HepG2 (cell line): ENCODE measurements around the gene IZUMO4. TPM values are rescaled to one million over a fixed set of nuclear protein-coding genes. Genes with fewer than 3 reads are reported as not detected.
A peak's percentile ranks its signal among the peaks of the same experiment; 100 is the strongest.

Experiments used
- FIP1L1 ChIP-seq: fragments of 200-400 bp; formaldehyde crosslinking; IDR thresholded peaks from 2 replicates; pipeline ENCODE4 v1.6.1; 2018; ENCODE audit warnings: low read depth, mild to moderate bottlenecking, low read length, moderate library complexity, borderline replicate concordance; ENCODE audit not compliant: insufficient read depth
- FOXA3 ChIP-seq: IDR thresholded peaks from 2 replicates; pipeline ENCODE4 v1.6.1; 2016; ENCODE audit warnings: missing genetic modification reagents, missing compliant biosample characterization
- HDAC6 ChIP-seq: fragments of 200-600 bp; sonication (generic); IDR thresholded peaks from 2 replicates; pipeline ENCODE4 v1.7.0; 2017; ENCODE audit warnings: mild to moderate bottlenecking, antibody characterized with exemption, low read length, low read depth
- HMGA1 ChIP-seq: sonication (generic); formaldehyde crosslinking; conservative IDR thresholded peaks from 2 replicates; pipeline ENCODE4 v1.4.0; 2020; ENCODE audit warnings: missing genetic modification reagents
- KDM6A ChIP-seq: IDR thresholded peaks from 2 replicates; pipeline ENCODE4 v1.6.1; 2016; ENCODE audit warnings: low read depth
- MBNL3 ChIP-seq: fragments of 250-450 bp; sonication (Bioruptor Pico); conservative IDR thresholded peaks from 2 replicates; pipeline ENCODE4 v1.8.0; 2022; ENCODE audit warnings: mild to moderate bottlenecking, inconsistent platforms
- NFE2 ChIP-seq: sonication (generic); formaldehyde crosslinking; IDR thresholded peaks from 2 replicates; pipeline ENCODE4 v1.4.0; 2020; ENCODE audit warnings: missing genetic modification reagents
- POLR2AphosphoS2 ChIP-seq: IDR thresholded peaks from 2 replicates; pipeline ENCODE4 v1.6.1; 2011; ENCODE audit warnings: low read depth, low read length, improper control_type of control experiment
- RCOR2 ChIP-seq: IDR thresholded peaks from 2 replicates; pipeline ENCODE4 v1.6.1; 2016; ENCODE audit warnings: missing biosample characterization, missing genetic modification reagents
- SMARCE1 ChIP-seq: fragments of 450-650 bp; IDR thresholded peaks from 2 replicates; pipeline ENCODE4 v1.6.1; 2017; ENCODE audit warnings: borderline replicate concordance
- TARDBP ChIP-seq: sonication (generic); formaldehyde crosslinking; IDR thresholded peaks from 2 replicates; pipeline ENCODE4 v1.8.0; 2022; ENCODE audit warnings: mild to moderate bottlenecking, missing genetic modification reagents
- WIZ ChIP-seq: sonication (generic); formaldehyde crosslinking; IDR thresholded peaks from 2 replicates; pipeline ENCODE4 v1.5.1; 2020; ENCODE audit warnings: mild to moderate bottlenecking, missing genetic modification reagents
- ZBTB7B ChIP-seq: sonication (generic); formaldehyde crosslinking; IDR thresholded peaks from 2 replicates; pipeline ENCODE4 v1.4.0; 2020; ENCODE audit warnings: missing genetic modification reagents
- ZNF530 ChIP-seq: sonication (generic); formaldehyde crosslinking; IDR thresholded peaks from 2 replicates; pipeline ENCODE4 v1.5.0; 2020; ENCODE audit warnings: low read depth, mild to moderate bottlenecking, missing genetic modification reagents
- ZNF543 ChIP-seq: sonication (generic); formaldehyde crosslinking; IDR thresholded peaks from 2 replicates; pipeline ENCODE4 v1.4.0; 2020; ENCODE audit warnings: mild to moderate bottlenecking, missing genetic modification reagents
- ZNF552 ChIP-seq: sonication (generic); formaldehyde crosslinking; IDR thresholded peaks from 2 replicates; pipeline ENCODE4 v1.9.0; 2022; ENCODE audit warnings: missing genetic modification reagents, mild to moderate bottlenecking, borderline replicate concordance
- ZNF629 ChIP-seq: sonication (generic); formaldehyde crosslinking; conservative IDR thresholded peaks from 2 replicates; pipeline ENCODE4 v1.5.0; 2020; ENCODE audit warnings: missing genetic modification reagents
- ZNF766 ChIP-seq: sonication (generic); formaldehyde crosslinking; IDR thresholded peaks from 2 replicates; pipeline ENCODE4 v1.5.0; 2020; ENCODE audit warnings: missing genetic modification reagents, borderline replicate concordance
- ZSCAN25 ChIP-seq: sonication (generic); formaldehyde crosslinking; IDR thresholded peaks from 2 replicates; pipeline ENCODE4 v1.8.0; 2022; ENCODE audit warnings: mild to moderate bottlenecking, missing genetic modification reagents
- polyA plus RNA-seq, 8 experiments: library from polyadenylated mRNA; depleted of rRNA in 3 of 8; stranded (reverse) in 7 of 8; unstranded in 1 of 8; fragments of >200 nt; fragmentation: Illumina TruSeq in 4 of 8; extraction: Trizol in 4 of 8; gene quantifications; 2 replicates each; pipeline versions ENCODE4 v1.2.1 to v1.2.3, GENCODE V29; 2011 to 2016; ENCODE audit warnings: low read depth in 4 of 8, missing spikeins in 1 of 8, mixed read lengths in 1 of 8; ENCODE audit not compliant: insufficient read depth in 1 of 8
- total RNA-seq, 5 experiments: library from RNA; depleted of rRNA; stranded (reverse); fragments of >200 nt; fragmentation: Illumina TruSeq; extraction: Trizol; gene quantifications; 2 replicates each; pipeline ENCODE4 v1.2.3, GENCODE V29; 2016; ENCODE audit warnings: low read depth in 1 of 5
- TF ChIP-seq, protein P1 (sequence below): sonication (generic); formaldehyde crosslinking; IDR thresholded peaks from 2 replicates; pipeline ENCODE4 v1.9.0; 2021; ENCODE audit warnings: missing genetic modification reagents, borderline replicate concordance
- TF ChIP-seq, protein P2 (sequence below): sonication (generic); formaldehyde crosslinking; IDR thresholded peaks from 2 replicates; pipeline ENCODE4 v1.4.0; 2020; ENCODE audit warnings: mild to moderate bottlenecking, missing genetic modification reagents
- TF ChIP-seq, protein P3 (sequence below): sonication (generic); formaldehyde crosslinking; IDR thresholded peaks from 2 replicates; pipeline ENCODE4 v1.4.0; 2020; ENCODE audit warnings: missing genetic modification reagents, borderline replicate concordance
- TF ChIP-seq, protein P4 (sequence below): sonication (generic); formaldehyde crosslinking; IDR thresholded peaks from 2 replicates; pipeline ENCODE4 v1.5.0; 2020; ENCODE audit warnings: missing genetic modification reagents, mild to moderate bottlenecking, borderline replicate concordance

IZUMO4 gene
- total and polyA plus RNA-seq, 2 of the 13 experiments (the other 11 are each of a cell fraction or from before 2014, with no cell fraction given), result 0.77 to 3.9 TPM

DNA sequence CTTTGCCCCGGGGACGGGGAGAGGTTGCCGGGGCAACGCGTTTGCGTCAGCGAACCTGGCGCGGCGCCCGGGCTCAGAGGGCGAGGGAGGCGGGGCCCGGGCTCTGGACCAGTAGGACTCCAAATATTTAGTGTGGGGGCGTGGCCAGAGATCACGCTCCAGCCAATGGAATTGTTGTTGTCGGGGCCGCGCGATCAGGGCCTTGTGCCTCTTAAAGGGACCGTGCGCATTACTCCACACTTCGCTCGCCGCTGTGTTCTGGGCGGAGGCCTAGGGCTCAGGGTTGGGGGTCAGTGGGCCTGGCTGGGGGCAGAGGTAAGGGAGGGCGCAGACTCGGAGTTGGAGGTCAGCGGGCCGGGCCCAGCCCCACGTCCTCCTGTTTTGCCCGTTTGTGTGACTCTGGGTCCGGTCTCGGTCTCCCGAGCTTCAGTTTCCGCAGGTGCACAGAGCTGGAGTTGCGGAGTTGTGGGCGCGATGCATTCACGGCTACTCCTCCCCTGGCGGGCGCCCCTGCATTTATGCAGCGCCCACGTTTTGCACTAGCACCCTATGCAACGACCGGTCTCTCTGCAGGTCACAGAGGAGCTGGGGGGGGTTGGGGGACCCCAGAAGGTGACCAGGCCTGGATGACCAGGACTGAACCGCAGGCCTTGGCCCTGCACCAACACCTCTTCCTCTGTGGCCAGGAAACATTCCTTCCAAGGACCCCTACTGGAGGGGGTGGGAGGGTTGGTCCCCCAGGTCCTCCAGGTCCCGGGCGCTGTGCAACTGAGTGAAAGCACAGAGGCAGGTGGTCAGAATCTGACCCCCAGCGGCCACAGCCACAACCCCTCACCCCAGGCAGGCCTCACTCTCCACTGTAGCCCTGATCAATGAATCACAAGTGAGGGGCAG, 35.0 kb upstream of the IZUMO4 start (continued):
- TF ChIP-seq, protein P1, sequence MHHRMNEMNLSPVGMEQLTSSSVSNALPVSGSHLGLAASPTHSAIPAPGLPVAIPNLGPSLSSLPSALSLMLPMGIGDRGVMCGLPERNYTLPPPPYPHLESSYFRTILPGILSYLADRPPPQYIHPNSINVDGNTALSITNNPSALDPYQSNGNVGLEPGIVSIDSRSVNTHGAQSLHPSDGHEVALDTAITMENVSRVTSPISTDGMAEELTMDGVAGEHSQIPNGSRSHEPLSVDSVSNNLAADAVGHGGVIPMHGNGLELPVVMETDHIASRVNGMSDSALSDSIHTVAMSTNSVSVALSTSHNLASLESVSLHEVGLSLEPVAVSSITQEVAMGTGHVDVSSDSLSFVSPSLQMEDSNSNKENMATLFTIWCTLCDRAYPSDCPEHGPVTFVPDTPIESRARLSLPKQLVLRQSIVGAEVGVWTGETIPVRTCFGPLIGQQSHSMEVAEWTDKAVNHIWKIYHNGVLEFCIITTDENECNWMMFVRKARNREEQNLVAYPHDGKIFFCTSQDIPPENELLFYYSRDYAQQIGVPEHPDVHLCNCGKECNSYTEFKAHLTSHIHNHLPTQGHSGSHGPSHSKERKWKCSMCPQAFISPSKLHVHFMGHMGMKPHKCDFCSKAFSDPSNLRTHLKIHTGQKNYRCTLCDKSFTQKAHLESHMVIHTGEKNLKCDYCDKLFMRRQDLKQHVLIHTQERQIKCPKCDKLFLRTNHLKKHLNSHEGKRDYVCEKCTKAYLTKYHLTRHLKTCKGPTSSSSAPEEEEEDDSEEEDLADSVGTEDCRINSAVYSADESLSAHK (CRISPR knock-in tag), result no peak
- TF ChIP-seq HDAC6, result no peak
- no peak for TF ChIP-seq FIP1L1
- TF ChIP-seq, protein P2, sequence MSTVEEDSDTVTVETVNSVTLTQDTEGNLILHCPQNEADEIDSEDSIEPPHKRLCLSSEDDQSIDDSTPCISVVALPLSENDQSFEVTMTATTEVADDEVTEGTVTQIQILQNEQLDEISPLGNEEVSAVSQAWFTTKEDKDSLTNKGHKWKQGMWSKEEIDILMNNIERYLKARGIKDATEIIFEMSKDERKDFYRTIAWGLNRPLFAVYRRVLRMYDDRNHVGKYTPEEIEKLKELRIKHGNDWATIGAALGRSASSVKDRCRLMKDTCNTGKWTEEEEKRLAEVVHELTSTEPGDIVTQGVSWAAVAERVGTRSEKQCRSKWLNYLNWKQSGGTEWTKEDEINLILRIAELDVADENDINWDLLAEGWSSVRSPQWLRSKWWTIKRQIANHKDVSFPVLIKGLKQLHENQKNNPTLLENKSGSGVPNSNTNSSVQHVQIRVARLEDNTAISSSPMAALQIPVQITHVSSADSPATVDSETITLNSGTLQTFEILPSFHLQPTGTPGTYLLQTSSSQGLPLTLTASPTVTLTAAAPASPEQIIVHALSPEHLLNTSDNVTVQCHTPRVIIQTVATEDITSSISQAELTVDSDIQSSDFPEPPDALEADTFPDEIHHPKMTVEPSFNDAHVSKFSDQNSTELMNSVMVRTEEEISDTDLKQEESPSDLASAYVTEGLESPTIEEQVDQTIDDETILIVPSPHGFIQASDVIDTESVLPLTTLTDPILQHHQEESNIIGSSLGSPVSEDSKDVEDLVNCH (CRISPR knock-in tag), result no peak
- TF ChIP-seq ZNF530 (CRISPR knock-in tag), result 0 out of 2 replicates have a peak, but pooled peaks have one; percentile 61
- no peak for TF ChIP-seq HMGA1 (CRISPR knock-in tag)
- no peak for TF ChIP-seq KDM6A (CRISPR knock-in tag)
- 0 out of 2 replicates have a peak, but pooled peaks have one; percentile 50 for TF ChIP-seq TARDBP
- TF ChIP-seq MBNL3 (CRISPR knock-in tag), result no peak
- no peak for TF ChIP-seq SMARCE1
- no peak for TF ChIP-seq ZNF629
- 0 out of 2 replicates have a peak, but pooled peaks have one; percentile 18 for TF ChIP-seq RCOR2 (CRISPR knock-in tag)
- TF ChIP-seq ZNF543, result no peak
- TF ChIP-seq, protein P3, sequence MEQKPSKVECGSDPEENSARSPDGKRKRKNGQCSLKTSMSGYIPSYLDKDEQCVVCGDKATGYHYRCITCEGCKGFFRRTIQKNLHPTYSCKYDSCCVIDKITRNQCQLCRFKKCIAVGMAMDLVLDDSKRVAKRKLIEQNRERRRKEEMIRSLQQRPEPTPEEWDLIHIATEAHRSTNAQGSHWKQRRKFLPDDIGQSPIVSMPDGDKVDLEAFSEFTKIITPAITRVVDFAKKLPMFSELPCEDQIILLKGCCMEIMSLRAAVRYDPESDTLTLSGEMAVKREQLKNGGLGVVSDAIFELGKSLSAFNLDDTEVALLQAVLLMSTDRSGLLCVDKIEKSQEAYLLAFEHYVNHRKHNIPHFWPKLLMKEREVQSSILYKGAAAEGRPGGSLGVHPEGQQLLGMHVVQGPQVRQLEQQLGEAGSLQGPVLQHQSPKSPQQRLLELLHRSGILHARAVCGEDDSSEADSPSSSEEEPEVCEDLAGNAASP (CRISPR knock-in tag), result peak; percentile 38
- TF ChIP-seq WIZ, result no peak; the same call in 1 of the 2 replicates
- peak; percentile 12; the same call in 1 of the 2 replicates for TF ChIP-seq ZBTB7B
- 0 out of 2 replicates have a peak, but pooled peaks have one; percentile 11 for TF ChIP-seq FOXA3 (CRISPR knock-in tag)
- TF ChIP-seq, protein P4, sequence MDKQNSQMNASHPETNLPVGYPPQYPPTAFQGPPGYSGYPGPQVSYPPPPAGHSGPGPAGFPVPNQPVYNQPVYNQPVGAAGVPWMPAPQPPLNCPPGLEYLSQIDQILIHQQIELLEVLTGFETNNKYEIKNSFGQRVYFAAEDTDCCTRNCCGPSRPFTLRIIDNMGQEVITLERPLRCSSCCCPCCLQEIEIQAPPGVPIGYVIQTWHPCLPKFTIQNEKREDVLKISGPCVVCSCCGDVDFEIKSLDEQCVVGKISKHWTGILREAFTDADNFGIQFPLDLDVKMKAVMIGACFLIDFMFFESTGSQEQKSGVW, result no peak
- no peak; the same call in 1 of the 2 replicates for TF ChIP-seq ZSCAN25
- TF ChIP-seq ZNF766 (CRISPR knock-in tag), result no peak; the same call in 1 of the 2 replicates
- TF ChIP-seq NFE2 (CRISPR knock-in tag), result no peak
- 0 out of 2 replicates have a peak, but pooled peaks have one; percentile 60 for TF ChIP-seq POLR2AphosphoS2
- no peak for TF ChIP-seq ZNF552 (CRISPR knock-in tag)
